Ishikawa (cell line): ENCODE measurements around the gene BTBD9.

Experiments
- CEBPB ChIP-seq: IDR thresholded peaks from 2 replicates; pipeline ENCODE4 v1.6.1; 2012
- CREB1 ChIP-seq: IDR thresholded peaks from 2 replicates; pipeline ENCODE4 v1.6.1; 2012; ENCODE audit warnings: low read depth
- EGR1 ChIP-seq: IDR thresholded peaks from 2 replicates; pipeline ENCODE4 v1.6.1; 2012
- EP300 ChIP-seq: IDR thresholded peaks from 2 replicates; pipeline ENCODE4 v1.6.1; 2012; ENCODE audit warnings: borderline replicate concordance
- FOXM1 ChIP-seq: IDR thresholded peaks from 2 replicates; pipeline ENCODE4 v1.6.1; 2012; ENCODE audit warnings: low read depth, borderline replicate concordance
- MAX ChIP-seq: IDR thresholded peaks from 2 replicates; pipeline ENCODE4 v1.6.1; 2012
- NFIC ChIP-seq: IDR thresholded peaks from 2 replicates; pipeline ENCODE4 v1.6.1; 2012
- RAD21 ChIP-seq: IDR thresholded peaks from 2 replicates; pipeline ENCODE4 v1.6.1; 2012; ENCODE audit warnings: low read depth
- REST ChIP-seq: IDR thresholded peaks from 2 replicates; pipeline ENCODE4 v1.6.1; 2012; ENCODE audit warnings: low read depth, mild to moderate bottlenecking
- TAF1 ChIP-seq: IDR thresholded peaks from 2 replicates; pipeline ENCODE4 v1.6.1; 2012; ENCODE audit warnings: low read depth, mild to moderate bottlenecking
- TCF12 ChIP-seq: IDR thresholded peaks from 2 replicates; pipeline ENCODE4 v1.6.1; 2012; ENCODE audit warnings: low read depth
- TEAD4 ChIP-seq: IDR thresholded peaks from 2 replicates; pipeline ENCODE4 v1.6.1; 2012
- USF1 ChIP-seq: IDR thresholded peaks from 2 replicates; pipeline ENCODE4 v1.6.1; 2012
- YY1 ChIP-seq: IDR thresholded peaks from 2 replicates; pipeline ENCODE4 v1.6.1; 2012; ENCODE audit warnings: low read depth
- ZBTB7A ChIP-seq: IDR thresholded peaks from 2 replicates; pipeline ENCODE4 v1.6.1; 2012; ENCODE audit warnings: low read depth

The BTBD9 gene

GRCh38 chr6:38591439-38591838 is 48.3 kb downstream of the BTBD9 start:
- TF ChIP-seq USF1 = no peak
- no peak for TF ChIP-seq RAD21
- no peak for TF ChIP-seq CEBPB
- no peak for TF ChIP-seq REST
- no peak for TF ChIP-seq ZBTB7A
- no peak for TF ChIP-seq FOXM1

- TF ChIP-seq TAF1 (no peak), CEBPB (no peak), NFIC (no peak), REST (no peak), EGR1 (no peak), TCF12 (no peak), USF1 (no peak), YY1 (no peak), EP300 (no peak), RAD21 (no peak), FOXM1 (no peak), MAX (no peak), ZBTB7A (no peak), CREB1 (no peak), TEAD4 (no peak)
Observed at GRCh38 chr6:38589367-38589720, 50.4 kb downstream of the BTBD9 start.

GRCh38 chr6:38588631-38589366 is 50.9 kb downstream of the BTBD9 start:
- TF ChIP-seq CEBPB (no peak), MAX (no peak), TEAD4 (no peak)

- TF ChIP-seq FOXM1 (no peak), TCF12 (no peak), TAF1 (no peak)
Observed at GRCh38 chr6:38587766-38588362, 51.9 kb downstream of the BTBD9 start.

- TF ChIP-seq REST (no peak), EGR1 (no peak), CREB1 (no peak), CEBPB (no peak), TAF1 (no peak), USF1 (no peak), YY1 (no peak), MAX (no peak), ZBTB7A (no peak), EP300 (no peak), NFIC (no peak), FOXM1 (no peak)
Observed at GRCh38 chr6:38586992-38587391, 52.7 kb downstream of the BTBD9 start.
